Activated T-helper 9 cell treated with anti-CD3 and anti-CD28 coated beads, Interleukin-2, amount 50 U/mL, for 16 hours (primary cell): ENCODE results near the gene ELOVL6.
"Not testable (repeated sequence)": the region's sequence is repeated elsewhere in the genome, so short reads cannot be mapped to it uniquely, and the experiment has no call there.

Experiments used
- DNase-seq: peaks from one replicate; pipeline ENCODE4 v3.0.0-alpha.2; 2020; ENCODE audit warnings: low read depth

The ELOVL6 gene, protein sequence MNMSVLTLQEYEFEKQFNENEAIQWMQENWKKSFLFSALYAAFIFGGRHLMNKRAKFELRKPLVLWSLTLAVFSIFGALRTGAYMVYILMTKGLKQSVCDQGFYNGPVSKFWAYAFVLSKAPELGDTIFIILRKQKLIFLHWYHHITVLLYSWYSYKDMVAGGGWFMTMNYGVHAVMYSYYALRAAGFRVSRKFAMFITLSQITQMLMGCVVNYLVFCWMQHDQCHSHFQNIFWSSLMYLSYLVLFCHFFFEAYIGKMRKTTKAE

DNA sequence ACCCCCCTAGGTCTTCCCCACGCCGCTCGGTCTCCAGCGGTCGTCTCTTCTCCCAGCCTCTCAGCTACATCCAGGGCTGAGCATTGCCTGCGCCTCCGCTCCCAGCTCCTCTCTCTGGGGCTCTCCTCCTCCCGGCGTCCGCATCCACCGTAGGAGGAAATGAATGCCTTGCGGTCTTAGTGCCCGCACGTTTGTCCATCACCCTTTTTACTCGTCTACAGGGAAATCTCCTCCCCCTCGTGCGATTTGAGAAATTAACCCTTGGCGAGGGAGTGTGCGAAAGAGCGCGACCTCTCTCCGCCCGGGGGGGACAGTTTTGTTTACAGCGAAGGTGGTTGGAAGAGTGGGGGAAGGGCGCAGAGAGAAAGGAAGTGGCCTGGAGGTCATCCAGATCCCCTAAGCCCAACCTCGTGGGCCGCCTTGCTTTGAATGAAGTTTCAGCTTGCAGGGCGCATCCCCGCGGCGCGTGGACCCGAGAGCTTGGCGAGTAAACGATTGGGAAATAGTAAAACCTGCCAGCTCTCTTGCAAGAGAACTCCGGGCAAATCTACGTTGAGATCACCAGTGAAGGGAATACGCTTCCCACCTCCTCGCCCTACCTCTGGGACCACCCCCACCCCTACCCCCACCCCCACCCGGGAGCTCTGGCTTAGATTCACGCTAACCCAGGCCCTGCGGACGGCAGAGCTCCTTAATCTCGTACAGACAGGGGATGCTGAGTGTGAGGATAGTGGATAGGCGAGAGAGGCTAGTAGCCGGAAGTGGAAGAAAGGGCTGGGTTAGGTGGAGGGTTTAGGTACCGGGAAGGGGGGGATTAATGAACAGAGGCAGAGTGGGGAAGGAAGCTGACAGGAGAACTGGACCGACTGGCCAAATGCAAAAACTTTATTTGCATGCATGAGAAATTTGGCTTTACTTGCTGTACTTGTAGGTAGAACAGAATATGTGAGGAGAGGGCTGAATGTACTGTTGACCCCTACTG is at the start of gene ELOVL6:
Gene ELOVL6 (minus strand): TSS at position 181 of the 982 bp plus-strand sequence. CDS start 280 bp downstream, outside the sequence.
- peak; percentile 9 for DNase-seq

DNA sequence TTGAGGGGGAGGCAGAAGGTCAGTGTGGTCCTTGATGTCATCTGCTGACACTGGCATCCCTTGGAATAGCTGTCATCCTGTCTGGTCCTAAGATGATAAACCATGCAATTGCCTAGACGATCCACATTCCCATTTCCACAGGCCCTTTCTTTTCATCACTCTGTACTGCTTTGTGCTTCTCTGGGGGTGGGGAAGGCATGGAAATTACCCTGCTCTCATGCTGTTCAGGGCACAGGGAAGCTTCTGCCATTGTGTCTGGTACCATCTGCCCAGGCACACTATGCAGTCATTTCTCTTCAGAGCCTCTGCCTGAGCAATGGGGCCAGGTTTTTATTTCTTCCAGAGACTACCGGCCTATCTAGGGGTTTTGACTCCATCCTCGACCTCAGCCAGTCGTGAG is 49.7 kb upstream of the ELOVL6 start:
- DNase-seq, result no peak

DNA sequence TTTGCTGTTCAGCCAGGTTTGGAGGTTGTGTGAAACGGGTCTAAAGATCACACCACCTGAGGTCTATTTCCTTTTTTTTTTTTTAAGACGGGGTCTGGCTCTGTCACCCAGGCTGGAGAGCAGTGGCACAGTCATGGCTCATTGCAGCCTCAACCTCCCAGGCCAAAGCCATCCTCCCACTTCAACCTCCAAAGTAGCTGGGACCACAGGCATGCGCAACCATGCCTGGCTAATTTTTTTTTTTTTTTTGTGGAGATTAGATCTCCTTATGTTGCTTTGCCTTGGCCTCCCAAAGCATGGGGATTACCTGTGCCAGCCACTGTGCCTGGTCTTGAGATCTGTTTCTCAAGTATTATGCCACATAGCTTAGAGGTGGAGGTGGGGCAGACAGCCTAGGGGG is 49.2 kb upstream of the ELOVL6 start:
- DNase-seq, result no peak

DNA sequence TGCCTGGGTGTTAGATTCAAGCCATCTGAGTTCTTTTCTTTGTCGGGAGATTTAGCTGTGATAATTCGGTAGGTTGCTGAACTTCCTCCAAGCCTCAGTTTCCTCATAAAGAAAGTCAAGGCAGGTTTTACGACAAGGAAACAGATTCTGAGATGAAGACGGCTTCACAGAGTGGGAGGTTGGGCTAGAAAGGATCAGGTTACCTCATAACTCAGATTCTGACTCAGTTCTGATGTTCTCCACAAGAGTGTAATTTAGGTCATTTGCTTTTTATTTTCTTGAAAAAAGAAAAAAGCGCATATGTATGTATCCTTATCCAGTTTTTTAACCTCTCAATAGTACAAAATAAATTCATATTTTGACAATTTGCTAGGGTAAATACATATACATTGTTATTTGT is 47.2 kb upstream of the ELOVL6 start:
- DNase-seq, result no peak

DNA sequence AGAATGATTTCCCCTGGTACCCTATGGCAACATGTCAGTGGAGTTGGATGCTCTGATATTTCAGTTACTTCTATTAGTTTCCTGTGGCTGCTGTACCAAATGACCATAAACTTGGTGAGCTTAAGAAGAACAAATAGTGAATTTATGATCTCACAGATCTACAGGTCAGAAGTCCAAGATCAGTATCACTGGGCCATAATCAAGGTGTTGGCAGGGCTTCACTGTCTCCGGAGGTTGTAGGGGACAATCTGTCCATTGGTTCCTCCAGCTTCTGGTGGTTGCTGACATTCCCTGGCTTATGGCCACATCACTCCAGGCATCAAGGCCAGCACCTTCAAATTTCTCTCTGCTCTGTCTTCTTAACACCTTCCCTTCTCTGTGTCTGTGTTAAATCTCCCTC is 37.9 kb upstream of the ELOVL6 start:
- no peak for DNase-seq

DNA sequence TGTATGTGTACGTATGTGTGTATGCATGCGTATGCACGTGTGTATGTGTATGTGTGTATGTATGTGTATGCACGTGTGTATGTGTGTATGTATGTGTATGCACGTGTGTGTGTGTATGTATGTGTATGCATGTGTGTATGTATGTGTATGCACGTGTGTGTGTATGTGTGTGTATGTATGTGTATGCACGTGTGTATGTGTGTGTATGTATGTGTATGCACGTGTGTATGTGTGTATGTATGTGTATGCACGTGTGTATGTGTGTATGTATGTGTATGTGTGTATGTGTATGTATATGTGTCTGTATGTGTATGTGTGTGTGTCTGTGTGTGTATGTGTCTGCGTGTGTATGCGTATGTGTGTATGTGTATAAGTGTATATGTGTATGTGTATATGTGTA is 35.2 kb upstream of the ELOVL6 start:
- DNase-seq, result not testable (repeated sequence)

DNA sequence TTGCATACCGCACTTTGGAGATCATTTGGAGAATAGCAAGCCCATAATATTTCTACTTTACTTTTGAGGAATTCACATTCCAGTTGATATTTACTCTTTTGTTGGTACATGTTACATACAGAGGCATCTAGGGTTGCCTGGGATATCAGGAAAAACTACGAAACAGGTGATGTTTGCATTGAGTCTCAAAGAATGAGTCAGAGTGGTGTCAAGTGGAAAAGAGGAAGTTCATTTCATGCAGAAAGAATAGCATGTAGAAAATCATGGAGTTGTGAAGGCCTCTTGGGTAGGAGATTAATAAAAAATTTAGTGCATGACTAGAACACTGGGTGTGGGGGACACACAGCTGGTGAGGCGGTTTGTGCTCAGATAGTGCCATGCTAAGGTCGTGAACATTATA is 33.5 kb upstream of the ELOVL6 start:
- DNase-seq, result no peak

DNA sequence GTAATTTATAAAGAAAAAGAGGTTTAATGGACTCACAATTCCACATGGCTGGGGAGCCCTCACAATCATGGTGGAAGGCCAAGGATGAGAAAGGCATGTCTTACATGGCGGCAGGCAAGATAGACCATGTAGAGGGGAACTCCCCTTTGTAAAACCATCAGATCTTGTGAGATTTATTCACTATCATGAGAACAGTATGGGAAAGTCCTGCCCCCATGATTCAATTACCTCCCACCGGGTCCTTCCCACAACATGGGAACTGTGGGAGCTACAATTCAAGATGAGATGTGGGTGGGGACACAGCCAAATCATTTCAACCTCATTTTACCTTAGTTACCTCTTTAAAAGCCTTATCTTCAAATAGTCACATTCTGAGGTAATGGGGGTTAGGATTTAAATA is 30.9 kb upstream of the ELOVL6 start:
- DNase-seq, result no peak

DNA sequence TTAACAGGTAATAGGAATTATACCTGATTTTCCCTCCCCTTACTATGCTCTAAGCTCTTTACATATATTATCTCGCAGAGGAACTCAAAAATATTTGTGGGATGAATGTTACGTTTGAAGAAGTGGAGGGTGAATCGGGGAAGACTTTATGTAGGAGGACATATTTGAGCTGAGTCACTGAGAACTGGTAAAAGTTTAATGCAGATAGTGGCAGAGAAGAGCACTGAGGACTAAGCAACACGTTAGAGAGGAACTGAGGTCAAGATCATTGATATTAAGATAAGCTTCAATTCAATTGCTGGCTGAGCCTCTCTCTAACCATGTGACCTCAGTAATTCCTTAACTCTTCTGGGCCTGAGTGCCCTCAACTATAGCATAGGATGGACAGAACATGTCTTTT is 26.4 kb upstream of the ELOVL6 start:
- no peak for DNase-seq

DNA sequence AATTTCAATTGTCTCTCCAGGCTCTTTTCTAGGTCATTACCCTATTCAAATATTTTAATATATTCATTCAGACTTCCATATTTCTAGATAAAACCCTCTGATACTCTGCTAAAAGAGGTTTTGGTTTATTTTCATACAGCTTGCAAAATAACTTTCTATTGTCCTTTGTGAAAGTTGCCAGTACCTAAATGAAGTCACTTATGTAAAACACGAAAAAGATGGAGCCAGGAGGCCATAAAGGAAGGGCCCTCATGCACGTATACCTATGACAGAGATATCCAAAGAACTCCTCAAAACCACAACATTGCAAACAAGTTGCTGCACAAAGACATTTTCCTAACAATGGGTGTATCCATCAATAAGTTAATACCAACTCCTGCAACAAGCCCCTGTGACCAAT is 25.7 kb upstream of the ELOVL6 start:
- DNase-seq, result no peak

DNA sequence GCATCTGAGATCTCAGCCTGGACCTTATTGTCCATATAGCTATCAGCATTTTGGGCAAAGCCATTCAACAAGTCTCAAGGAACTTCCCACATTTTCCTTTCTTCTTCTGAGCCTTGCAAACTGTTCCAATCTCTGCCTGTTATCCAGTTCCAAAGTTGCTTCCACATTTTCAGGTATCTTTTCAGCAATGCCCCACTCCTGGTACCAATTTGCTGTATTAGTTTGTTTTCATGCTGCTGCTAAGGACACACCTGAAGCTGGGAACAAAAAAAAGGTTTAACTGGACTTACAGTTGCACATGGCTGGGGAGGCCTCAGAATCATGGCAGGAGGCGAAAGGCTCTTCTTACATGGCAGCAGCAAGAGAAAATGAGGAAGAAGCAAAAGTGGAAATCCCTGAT is 20.5 kb upstream of the ELOVL6 start:
- DNase-seq, result not testable (repeated sequence)

DNA sequence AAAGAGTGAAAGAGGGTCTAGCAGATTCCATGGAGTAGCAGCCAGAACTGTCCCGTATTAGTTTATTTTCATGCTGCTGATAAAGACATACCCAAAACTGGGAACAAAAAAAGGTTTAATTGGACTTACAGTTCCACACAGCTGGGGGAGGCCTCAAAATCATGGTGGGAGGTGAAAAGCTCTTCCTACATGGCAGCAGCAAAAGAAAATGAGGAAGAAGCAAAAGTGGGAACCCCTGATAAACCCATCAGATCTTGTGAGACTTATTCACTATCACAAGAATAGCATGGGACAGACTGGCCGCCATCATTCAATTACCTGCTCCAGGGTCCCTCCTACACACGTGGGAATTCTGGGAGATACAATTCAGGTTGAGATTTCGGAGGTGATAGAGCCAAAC is 18.8 kb upstream of the ELOVL6 start:
- DNase-seq, result not testable (repeated sequence)

DNA sequence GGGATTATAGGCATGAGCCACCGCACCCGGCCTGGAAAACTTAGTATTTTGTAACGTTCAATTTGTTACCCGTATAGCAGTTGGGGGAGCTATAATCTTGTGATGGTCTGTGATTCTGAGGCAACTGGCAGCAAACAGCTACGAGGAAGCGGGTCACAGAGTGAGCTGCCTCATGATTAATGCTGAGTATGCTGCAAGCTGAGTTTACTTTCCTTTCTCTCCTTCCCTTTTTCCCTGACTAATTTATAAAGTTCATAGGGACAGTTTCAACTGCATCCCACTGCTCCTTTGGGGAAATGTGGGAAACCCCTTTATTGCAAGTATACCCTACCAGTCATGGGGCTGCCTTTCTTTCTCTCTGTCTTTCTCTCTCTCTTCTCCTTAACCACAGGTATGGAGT is 17.7 kb upstream of the ELOVL6 start:
- no peak for DNase-seq

DNA sequence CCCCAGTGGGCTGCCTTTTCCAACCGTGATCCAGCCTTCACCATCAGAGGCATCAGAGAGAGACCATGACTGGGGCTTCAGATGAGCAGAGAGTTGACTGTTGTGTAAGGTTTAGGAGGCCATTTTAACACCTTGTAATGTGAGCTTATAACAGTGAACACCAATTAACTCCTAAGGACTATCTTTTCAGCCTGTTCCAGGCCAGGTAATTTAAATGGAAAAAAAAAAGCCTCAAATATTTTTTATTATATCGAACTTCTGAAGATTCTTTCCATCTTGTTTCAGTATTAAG is 13.3 kb upstream of the ELOVL6 start:
- no peak for DNase-seq

DNA sequence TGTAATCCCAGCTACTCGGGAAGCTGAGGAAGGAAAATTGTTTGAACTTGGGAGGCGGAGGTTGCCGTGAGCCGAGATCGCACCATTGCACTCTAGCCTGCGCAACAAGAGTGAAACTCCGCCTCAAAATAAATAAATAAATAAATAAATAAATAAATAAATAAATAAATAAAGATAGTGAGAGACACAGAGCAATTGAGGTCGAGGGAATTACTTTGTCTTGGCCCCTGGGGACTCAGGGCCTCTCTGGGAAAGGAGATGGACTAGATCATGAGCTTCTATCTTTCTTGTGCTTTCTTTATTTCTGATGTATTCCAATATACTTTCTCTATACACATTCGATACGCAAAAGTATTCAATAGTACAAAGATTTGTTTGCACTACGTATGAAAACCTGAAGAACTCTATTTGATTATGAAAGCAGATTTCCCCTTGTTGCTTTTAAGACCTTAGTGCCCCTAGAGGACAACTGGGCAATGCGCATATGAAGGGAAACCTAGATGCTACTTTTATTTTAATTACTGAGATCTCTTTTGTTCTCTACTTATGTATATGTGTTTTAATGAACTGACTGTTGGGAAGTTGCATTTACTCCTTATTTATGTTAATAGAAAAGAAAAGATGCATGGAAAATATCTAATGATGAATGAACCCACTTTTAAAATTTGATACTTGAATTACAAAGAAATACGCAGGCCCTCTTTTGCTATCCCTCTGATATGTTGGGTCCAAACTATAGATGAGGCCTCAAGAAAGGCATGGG is 12.8 kb upstream of the ELOVL6 start:
- DNase-seq, result no peak

DNA sequence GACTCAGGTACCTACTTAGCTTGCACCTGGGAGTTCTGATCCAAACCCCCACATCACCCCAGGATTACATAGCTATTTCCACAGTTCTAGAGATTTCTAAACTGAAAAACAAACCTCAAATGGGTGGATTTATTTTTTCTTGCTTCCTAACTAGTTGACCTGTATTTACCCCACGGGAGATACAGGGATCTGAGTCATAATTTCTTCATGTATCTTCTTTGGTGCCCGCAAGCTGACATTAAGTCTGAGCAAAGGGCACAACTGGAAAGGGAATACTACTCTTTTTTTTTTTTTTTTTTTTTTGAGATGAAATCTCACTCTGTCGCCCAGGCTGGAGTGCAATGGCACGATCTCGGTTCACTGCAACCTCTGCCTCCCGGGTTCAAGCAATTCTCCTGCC is 10.0 kb upstream of the ELOVL6 start:
- no peak for DNase-seq

DNA sequence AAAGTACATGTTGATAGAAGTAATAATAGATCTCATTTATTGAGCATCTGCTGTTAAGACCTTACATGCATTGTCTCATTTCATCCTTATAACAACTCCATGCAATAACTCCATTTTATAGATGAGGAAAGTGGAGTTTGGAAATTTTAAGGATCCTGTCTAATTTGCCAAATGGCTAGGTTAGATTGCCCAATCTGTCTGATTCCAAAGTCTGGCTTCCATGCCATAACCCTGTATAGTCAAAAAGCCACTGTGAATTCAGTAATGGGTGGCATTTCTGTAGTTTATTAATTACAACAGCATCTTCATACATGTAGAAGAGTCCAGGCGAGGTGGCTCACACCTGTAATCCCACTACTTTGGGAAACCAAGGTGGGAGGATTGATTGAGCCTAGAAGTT is 8.8 kb upstream of the ELOVL6 start:
- DNase-seq, result no peak

DNA sequence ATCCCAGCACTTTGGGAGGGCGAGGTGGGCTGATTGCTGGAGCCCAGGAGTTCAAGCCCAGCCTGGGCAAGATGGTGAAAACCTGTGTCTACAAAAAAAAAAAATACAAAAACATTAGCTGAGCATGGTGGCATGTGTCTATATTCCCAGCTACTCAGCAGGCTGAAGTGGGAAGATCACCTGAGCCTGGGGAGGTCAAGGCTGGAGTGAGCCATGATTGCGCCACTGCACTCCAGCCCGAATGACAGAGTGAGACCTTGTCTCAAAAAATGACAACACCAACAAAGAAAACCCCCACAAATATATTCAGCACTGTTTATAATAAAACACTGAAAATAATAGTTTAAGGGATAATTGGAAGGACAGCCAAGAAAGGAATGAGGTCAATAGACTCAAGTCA is 3.6 kb upstream of the ELOVL6 start:
- no peak for DNase-seq

DNA sequence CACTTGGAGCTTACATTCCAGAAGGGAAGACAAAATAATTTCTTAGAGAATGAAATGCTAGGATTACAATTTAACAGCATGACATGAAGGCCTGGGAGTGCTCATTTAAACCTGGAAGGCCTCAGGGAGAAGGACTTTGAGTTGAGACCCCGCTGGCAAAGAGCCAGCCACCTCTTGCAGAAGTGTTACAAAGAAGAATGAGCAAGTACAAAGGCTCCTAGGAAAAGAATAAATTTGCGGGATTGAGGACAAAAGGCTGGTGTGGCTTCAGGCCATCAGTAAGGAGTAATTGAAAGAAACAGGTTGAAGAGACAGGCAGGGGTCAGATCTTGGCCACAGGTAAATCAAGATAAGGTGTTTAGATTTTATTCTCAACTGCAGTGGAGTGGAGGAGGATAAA is 3.1 kb upstream of the ELOVL6 start:
- DNase-seq, result no peak

DNA sequence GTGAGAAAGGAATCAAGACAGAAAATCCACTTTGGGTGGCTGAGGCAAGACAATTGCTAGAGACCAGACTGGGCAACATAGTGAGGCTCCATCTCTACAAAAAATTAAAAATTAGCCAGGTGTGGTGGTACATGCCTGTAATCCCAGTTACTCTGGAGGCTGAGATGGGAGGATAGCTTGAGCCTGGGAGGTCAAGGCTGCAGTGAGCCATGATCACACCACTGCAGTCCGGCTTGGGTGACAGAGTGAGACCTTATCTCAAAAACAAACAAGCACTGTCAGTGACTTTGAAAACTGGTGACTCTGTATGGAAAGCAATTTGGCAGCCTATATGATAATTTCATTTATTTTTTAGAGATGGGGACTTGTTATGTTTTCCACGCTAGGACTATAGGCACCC is 2.3 kb upstream of the ELOVL6 start:
- no peak for DNase-seq

DNA sequence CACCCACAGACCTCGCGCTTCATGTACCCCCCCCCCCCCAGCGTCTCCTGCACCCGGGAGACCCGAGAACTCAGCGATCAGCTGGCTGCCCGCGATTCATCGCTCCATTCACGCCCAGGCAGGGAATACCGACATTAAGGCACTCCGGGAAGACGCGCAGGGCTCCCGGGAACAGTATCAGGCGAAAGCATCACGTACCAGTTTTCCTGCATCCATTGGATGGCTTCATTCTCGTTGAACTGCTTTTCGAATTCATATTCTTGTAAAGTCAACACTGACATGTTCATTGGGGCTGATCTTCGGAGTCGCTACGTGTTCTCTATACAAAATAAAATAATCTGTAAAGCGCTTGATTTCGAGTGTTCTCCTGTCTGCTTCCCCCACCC is 373 bp downstream of the ELOVL6 start:
- DNase-seq, result no peak

DNA sequence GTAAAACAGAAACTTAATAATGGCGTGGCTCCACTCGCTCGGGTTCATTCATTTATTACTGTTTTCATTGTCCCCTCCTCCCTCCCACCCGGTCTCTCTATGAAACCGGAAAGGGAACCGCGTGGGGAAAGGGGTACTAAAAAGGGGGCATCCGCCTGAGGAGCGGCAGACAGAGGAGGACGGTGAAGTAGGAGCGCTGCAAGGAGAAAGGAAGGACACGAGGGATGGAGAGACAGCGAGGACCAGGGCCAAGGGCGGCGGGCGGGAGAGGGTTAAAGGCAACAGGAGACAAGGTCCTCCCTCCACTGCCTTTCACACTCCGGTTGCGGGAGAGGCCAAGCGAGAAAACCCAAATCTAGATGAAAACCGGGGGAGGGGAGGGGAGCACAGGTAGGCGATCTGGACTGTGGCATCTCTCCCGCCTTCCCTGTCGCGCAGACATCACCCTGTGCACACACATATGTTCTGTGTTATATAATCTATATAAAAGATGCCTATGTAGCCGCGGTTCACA is 829 bp downstream of the ELOVL6 start:
- DNase-seq, result peak; percentile 33
